Upper lobe of left lung (tissue), 6 donors: Measurements from ENCODE around the gene ARL4D. TPM values are rescaled to one million over a fixed set of nuclear protein-coding genes. Genes with fewer than 3 reads are reported as not detected.

Experiments used
- ATAC-seq, 2 donors: fragments of 200-7000 bp; cut with Tn5 transposase; one replicate each; pipeline ENCODE4 v1.9.1; 2022; ENCODE audit warnings: mild to moderate bottlenecking in 2 of 2, moderate library complexity in 2 of 2; ENCODE audit not compliant: low FRiP score in 2 of 2
- DNase-seq, 2 donors: peaks; one replicate each; pipeline ENCODE4 v3.0.0-alpha.2; 2019 to 2020
- H3K27ac ChIP-seq, 4 donors: fragments of 200-600 bp; sonication (generic); one replicate each; pipeline ENCODE4 v1.5.1; 2016 to 2019
- H3K27me3 ChIP-seq, 4 donors: fragments of 200-600 bp; sonication (generic); one replicate each; pipeline ENCODE4 v1.5.1; 2017 to 2019
- H3K36me3 ChIP-seq, 4 donors: fragments of 200-600 bp; sonication (generic); one replicate each; pipeline ENCODE4 v1.5.1; 2016 to 2019
- H3K4me1 ChIP-seq, 4 donors: fragments of 200-600 bp; sonication (generic); one replicate each; pipeline ENCODE4 v1.5.1; 2018 to 2019
- H3K4me3 ChIP-seq, 4 donors: fragments of 200-600 bp; sonication (generic); one replicate each; pipeline ENCODE4 v1.5.1; 2017 to 2019; ENCODE audit warnings: mild to moderate bottlenecking in 2 of 4, moderate library complexity in 1 of 4
- H3K9me3 ChIP-seq, 4 donors: fragments of 200-600 bp; sonication (generic); one replicate each; pipeline ENCODE4 v1.5.1; 2018 to 2019
- EP300 ChIP-seq, 4 donors: sonication (generic); formaldehyde crosslinking; IDR thresholded peaks; one replicate each; pipeline ENCODE4 v1.5.1; 2017; ENCODE audit warnings: antibody characterized with exemption in 4 of 4, control low read depth in 2 of 4
- POLR2A ChIP-seq, 4 donors: fragments of 450-650 bp; IDR thresholded peaks; one replicate each; pipeline ENCODE4 v1.5.1; 2016 to 2017; ENCODE audit warnings: antibody characterized with exemption in 4 of 4, mild to moderate bottlenecking in 2 of 4
- POLR2AphosphoS5 ChIP-seq, 2 donors: sonication (generic); formaldehyde crosslinking; IDR thresholded peaks; one replicate each; pipeline ENCODE4 v1.5.1; 2017; ENCODE audit warnings: antibody characterized with exemption in 2 of 2
- WGBS, 2 donors: methylation state at CpG; one replicate each; pipeline ENCODE4 v1.1.5; 2017 to 2018; 5-methylcytosine and 5-hydroxymethylcytosine counted together
- total RNA-seq, 6 donors: library from RNA; depleted of rRNA in 4 of 6; stranded (reverse); fragments of >200 nt in 4 of 6; gene quantifications; one replicate each; pipeline versions ENCODE4 v1.1.0 to v1.2.1, GENCODE V29; 2016 to 2021
- TF ChIP-seq, protein P1 (sequence below), 6 experiments: fragments of 450-650 bp in 4 of 6; fragments of 200-600 bp in 2 of 6; sonication (generic) in 2 of 6; IDR thresholded peaks; one replicate each; pipeline ENCODE4 v1.5.1; 2016 to 2019; ENCODE audit warnings: antibody characterized with exemption in 6 of 6
- donor health status: DM: no; HTN: no; CAD: no; lungs with moderate emphysema.
- donor health status: DM: no; HTN: yes; CAD: no; lungs with severe emphysema.

The ARL4D gene
- total RNA-seq, 6 donors from 2014 or later: 6.5 to 24.2 (median 9.4) TPM

GRCh38 chr17:43428524-43428923 is 29.7 kb downstream of the ARL4D start:
- no peak for ATAC-seq
- no peak for DNase-seq
- Histone ChIP-seq H3K27me3 (no peaks in the 10 kb centered on the region), H3K27ac (no peak overlapping the region), H3K4me1 (peaks cover 0 to 12% (median 10%) of the 10 kb centered on the region in 4 donors), H3K36me3 (no peaks in the 10 kb centered on the region), H3K9me3 (no peaks in the 10 kb centered on the region), H3K4me3 (no peak overlapping the region)
- WGBS, 2 donors: 72% methylated on average over 5 of the region's 5 CpGs
- TF ChIP-seq POLR2AphosphoS5 (IDR thresholded peaks at IDR 0.05) (no peak), EP300 (IDR thresholded peaks at IDR 0.05) (no peak), POLR2A (IDR thresholded peaks at IDR 0.05) (no peak)
- TF ChIP-seq, protein P1, sequence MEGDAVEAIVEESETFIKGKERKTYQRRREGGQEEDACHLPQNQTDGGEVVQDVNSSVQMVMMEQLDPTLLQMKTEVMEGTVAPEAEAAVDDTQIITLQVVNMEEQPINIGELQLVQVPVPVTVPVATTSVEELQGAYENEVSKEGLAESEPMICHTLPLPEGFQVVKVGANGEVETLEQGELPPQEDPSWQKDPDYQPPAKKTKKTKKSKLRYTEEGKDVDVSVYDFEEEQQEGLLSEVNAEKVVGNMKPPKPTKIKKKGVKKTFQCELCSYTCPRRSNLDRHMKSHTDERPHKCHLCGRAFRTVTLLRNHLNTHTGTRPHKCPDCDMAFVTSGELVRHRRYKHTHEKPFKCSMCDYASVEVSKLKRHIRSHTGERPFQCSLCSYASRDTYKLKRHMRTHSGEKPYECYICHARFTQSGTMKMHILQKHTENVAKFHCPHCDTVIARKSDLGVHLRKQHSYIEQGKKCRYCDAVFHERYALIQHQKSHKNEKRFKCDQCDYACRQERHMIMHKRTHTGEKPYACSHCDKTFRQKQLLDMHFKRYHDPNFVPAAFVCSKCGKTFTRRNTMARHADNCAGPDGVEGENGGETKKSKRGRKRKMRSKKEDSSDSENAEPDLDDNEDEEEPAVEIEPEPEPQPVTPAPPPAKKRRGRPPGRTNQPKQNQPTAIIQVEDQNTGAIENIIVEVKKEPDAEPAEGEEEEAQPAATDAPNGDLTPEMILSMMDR (IDR thresholded peaks at IDR 0.05): no peak

- peak overlapping the region in 1 of 4 donors; percentile 48 for H3K27ac ChIP-seq
- 74 to 76% methylated on average over 5 to 6 of the region's 6 CpGs for WGBS, 2 donors
These were observed 32.3 kb downstream of the ARL4D start for GRCh38 chr17:43430936-43431713.

GRCh38 chr17:43431714-43432523 is 33.1 kb downstream of the ARL4D start:
- ATAC-seq: peak in 1 of 2 donors; percentile 85
- 56 to 62% methylated on average over 6 to 9 of the region's 9 CpGs for WGBS, 2 donors
- no peak for DNase-seq
- Histone ChIP-seq H3K36me3 (no peaks in the 10 kb centered on the region), H3K27ac (peak overlapping the region in 1 of 4 donors; percentile 48), H3K4me1 (peaks cover 0 to 12% (median 10%) of the 10 kb centered on the region in 4 donors), H3K4me3 (no peak overlapping the region), H3K27me3 (no peaks in the 10 kb centered on the region), H3K9me3 (no peaks in the 10 kb centered on the region)
- TF ChIP-seq POLR2A (IDR thresholded peaks at IDR 0.05): no peak
- no peak for TF ChIP-seq POLR2AphosphoS5 (IDR thresholded peaks at IDR 0.05)
- TF ChIP-seq, protein P1 (IDR thresholded peaks at IDR 0.05): no peak
- TF ChIP-seq EP300 (IDR thresholded peaks at IDR 0.05): no peak

More at GRCh38 chr17:43430936-43431713, 32.3 kb downstream of the ARL4D start:
- ATAC-seq: no peak
- no peak overlapping the region for H3K4me3 ChIP-seq
- no peaks in the 10 kb centered on the region for H3K9me3 ChIP-seq
- TF ChIP-seq POLR2AphosphoS5 (IDR thresholded peaks at IDR 0.05): no peak
- TF ChIP-seq, protein P1 (IDR thresholded peaks at IDR 0.05): no peak
- TF ChIP-seq EP300 (IDR thresholded peaks at IDR 0.05): no peak
- no peak for TF ChIP-seq POLR2A (IDR thresholded peaks at IDR 0.05)
- H3K27me3 ChIP-seq: no peaks in the 10 kb centered on the region
- H3K36me3 ChIP-seq: no peaks in the 10 kb centered on the region
- peaks cover 0 to 12% (median 10%) of the 10 kb centered on the region in 4 donors for H3K4me1 ChIP-seq
- DNase-seq: no peak

GRCh38 chr17:43434902-43435319 is 36.1 kb downstream of the ARL4D start:
- Histone ChIP-seq H3K36me3 (no peaks in the 10 kb centered on the region), H3K4me3 (no peak overlapping the region), H3K9me3 (no peaks in the 10 kb centered on the region), H3K27me3 (no peaks in the 10 kb centered on the region), H3K27ac (no peak overlapping the region), H3K4me1 (peaks cover 0 to 12% (median 10%) of the 10 kb centered on the region in 4 donors)
- ATAC-seq (peak in 1 of 2 donors; percentile 22), DNase-seq (no peak)
- TF ChIP-seq POLR2AphosphoS5 (IDR thresholded peaks at IDR 0.05) (no peak), POLR2A (IDR thresholded peaks at IDR 0.05) (no peak), EP300 (IDR thresholded peaks at IDR 0.05) (no peak)
- TF ChIP-seq, protein P1 (IDR thresholded peaks at IDR 0.05): no peak
- WGBS, 2 donors: 83 to 89% methylated on average over 4 of the region's 4 CpGs
